AG20443 (cell line): ENCODE data around the gene CSNK1G1.
"Not testable (repeated sequence)": the region's sequence is repeated elsewhere in the genome, so short reads cannot be mapped to it uniquely, and the experiment has no call there.

Experiments
- DNase-seq: peaks from one replicate; pipeline ENCODE4 v3.0.0; 2012; ENCODE audit warnings: low spot score, mixed read lengths

CSNK1G1 gene

GRCh38 chr15:64349375-64349774 is 6.6 kb downstream of the CSNK1G1 start:
- DNase-seq = no peak

- no peak for DNase-seq
Measured at GRCh38 chr15:64348455-64348854, 7.5 kb downstream of the CSNK1G1 start.

GRCh38 chr15:64346242-64346641 is 9.7 kb downstream of the CSNK1G1 start:
- not testable (repeated sequence) for DNase-seq

- no peak for DNase-seq
Measured at GRCh38 chr15:64344651-64345294, 11.2 kb downstream of the CSNK1G1 start.

- DNase-seq = no peak
Measured at GRCh38 chr15:64343841-64344240, 12.1 kb downstream of the CSNK1G1 start.

- peak; percentile 24 for DNase-seq
Measured at GRCh38 chr15:64343222-64343621, 12.8 kb downstream of the CSNK1G1 start.

- DNase-seq = no peak
Measured at GRCh38 chr15:64341961-64342360, 14.0 kb downstream of the CSNK1G1 start.

GRCh38 chr15:64340355-64340754 is 15.6 kb downstream of the CSNK1G1 start:
- no peak for DNase-seq

GRCh38 chr15:64337761-64338160 is 18.2 kb downstream of the CSNK1G1 start:
- no peak for DNase-seq

- DNase-seq = no peak
Measured at GRCh38 chr15:64333986-64334929, 21.7 kb downstream of the CSNK1G1 start.

GRCh38 chr15:64333516-64333915 is 22.5 kb downstream of the CSNK1G1 start:
- no peak for DNase-seq

GRCh38 chr15:64331668-64332067 is 24.3 kb downstream of the CSNK1G1 start:
- not testable (repeated sequence) for DNase-seq

- DNase-seq = not testable (repeated sequence)
Measured at GRCh38 chr15:64326975-64327374, 29.0 kb downstream of the CSNK1G1 start.

GRCh38 chr15:64326458-64326857 is 29.5 kb downstream of the CSNK1G1 start:
- not testable (repeated sequence) for DNase-seq

- DNase-seq = no peak
Measured at GRCh38 chr15:64324165-64324877, 31.7 kb downstream of the CSNK1G1 start.

GRCh38 chr15:64315216-64315615 is 40.8 kb downstream of the CSNK1G1 start:
- DNase-seq = no peak

- no peak for DNase-seq
Measured at GRCh38 chr15:64314456-64314855, 41.5 kb downstream of the CSNK1G1 start.

- no peak for DNase-seq
Measured at GRCh38 chr15:64311566-64311965, 44.4 kb downstream of the CSNK1G1 start.

GRCh38 chr15:64310036-64310435 is 45.9 kb downstream of the CSNK1G1 start:
- no peak for DNase-seq

GRCh38 chr15:64305261-64305660 is 50.7 kb downstream of the CSNK1G1 start:
- DNase-seq = no peak

- DNase-seq = no peak
Measured at GRCh38 chr15:64289550-64289949, 66.4 kb downstream of the CSNK1G1 start.

GRCh38 chr15:64288999-64289398 is 67.0 kb downstream of the CSNK1G1 start:
- DNase-seq = no peak

GRCh38 chr15:64288577-64288976 is 67.4 kb downstream of the CSNK1G1 start:
- DNase-seq = no peak
